ENCODE data around the gene LRRC39.

The LRRC39 gene

GRCh38 chr1:100130552-100131077 is 47.4 kb downstream of the LRRC39 start:
- Histone ChIP-seq H3K4me3 (ENCODE audit: extremely low read depth, insufficient read depth, low read length, poor library complexity, severe bottlenecking) (no peak overlapping the region), H3K36me3 (ENCODE audit: control insufficient read depth, insufficient read depth, low read length) (no peaks in the 10 kb centered on the region), H3K27ac (ENCODE audit: low read depth, low read length, severe bottlenecking) (no peak overlapping the region), H3K9me3 (ENCODE audit: control insufficient read depth, low read length) (no peaks in the 10 kb centered on the region), H3K4me1 (ENCODE audit: control insufficient read depth, insufficient read depth, low read length, poor library complexity, severe bottlenecking) (no peaks in the 10 kb centered on the region)
- WGBS, 2 experiments (ENCODE audit: insufficient coverage in 2 of 2): 95 to 100% methylated on average over 3 to 4 of the region's 5 CpGs

DNA sequence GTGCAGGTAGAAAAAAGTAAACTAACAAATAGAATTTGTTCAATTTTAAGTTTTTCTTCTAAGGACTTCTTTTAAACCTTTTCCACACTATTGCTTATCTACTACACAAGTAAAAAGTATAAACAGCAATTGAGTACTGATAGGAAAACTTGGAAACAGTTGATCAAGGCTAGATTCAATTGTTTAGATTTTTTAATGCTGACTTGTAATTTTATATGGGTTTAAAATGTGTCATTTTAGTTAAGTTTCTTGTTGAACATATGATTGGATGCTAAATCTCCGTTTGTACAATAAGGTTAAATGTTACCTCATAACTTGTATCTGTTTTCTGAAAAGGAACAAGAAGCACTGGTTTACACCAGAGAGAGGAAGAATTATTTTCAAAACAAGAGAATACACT is 50.8 kb downstream of the LRRC39 start:
- Histone ChIP-seq H3K4me3 (ENCODE audit: extremely low read depth, insufficient read depth, low read length, poor library complexity, severe bottlenecking) (no peak overlapping the region), H3K4me1 (ENCODE audit: control insufficient read depth, insufficient read depth, low read length, poor library complexity, severe bottlenecking) (no peaks in the 10 kb centered on the region), H3K36me3 (ENCODE audit: control insufficient read depth, insufficient read depth, low read length) (peaks cover 3% of the 10 kb centered on the region), H3K9me3 (ENCODE audit: control insufficient read depth, low read length) (no peaks in the 10 kb centered on the region), H3K27ac (ENCODE audit: low read depth, low read length, severe bottlenecking) (no peak overlapping the region)
- WGBS, 2 experiments (ENCODE audit: insufficient coverage in 2 of 2): 100% methylated on average over 1 of the region's 1 CpG; no CpG with 5 or more reads in 1 of the 2 experiments

DNA sequence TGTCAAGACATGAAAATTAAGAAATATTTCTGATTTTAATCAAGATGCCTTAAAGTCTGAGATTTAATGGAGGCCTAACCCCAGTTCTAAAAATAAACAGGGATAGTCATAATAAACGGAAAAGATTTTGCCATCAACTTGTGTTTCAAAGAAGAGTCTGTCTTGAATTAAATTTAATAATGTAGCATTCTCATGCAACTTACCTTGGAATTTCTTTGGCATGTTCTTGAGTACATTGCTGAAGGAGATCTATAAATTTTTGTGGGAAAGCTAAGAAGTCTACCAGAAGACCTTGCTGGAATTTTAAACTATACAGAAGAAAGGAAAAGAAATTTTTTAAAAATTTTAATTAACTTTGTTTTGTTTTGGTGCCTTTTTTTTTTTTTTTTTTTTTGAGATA is 55.9 kb downstream of the LRRC39 start:
- Histone ChIP-seq H3K27ac (ENCODE audit: low read depth, low read length, severe bottlenecking) (no peak overlapping the region), H3K36me3 (ENCODE audit: control insufficient read depth, insufficient read depth, low read length) (peaks cover 21% of the 10 kb centered on the region)
- 100% methylated on average over 1 of the region's 1 CpG; no CpG with 5 or more reads in 1 of the 2 experiments for WGBS, 2 experiments (ENCODE audit: insufficient coverage in 2 of 2)

GRCh38 chr1:100115524-100115923 is 62.5 kb downstream of the LRRC39 start:
- 80% methylated on average over 1 of the region's 4 CpGs; no CpG with 5 or more reads in 1 of the 2 experiments for WGBS, 2 experiments (ENCODE audit: insufficient coverage in 2 of 2)
- Histone ChIP-seq H3K36me3 (ENCODE audit: control insufficient read depth, insufficient read depth, low read length) (peaks cover 26% of the 10 kb centered on the region), H3K27ac (ENCODE audit: low read depth, low read length, severe bottlenecking) (no peak overlapping the region), H3K4me1 (ENCODE audit: control insufficient read depth, insufficient read depth, low read length, poor library complexity, severe bottlenecking) (no peaks in the 10 kb centered on the region), H3K4me3 (ENCODE audit: extremely low read depth, insufficient read depth, low read length, poor library complexity, severe bottlenecking) (no peak overlapping the region), H3K9me3 (ENCODE audit: control insufficient read depth, low read length) (no peaks in the 10 kb centered on the region)

More for the DNA sequence above, 55.9 kb downstream of the LRRC39 start:
- Histone ChIP-seq H3K4me3 (ENCODE audit: extremely low read depth, insufficient read depth, low read length, poor library complexity, severe bottlenecking) (no peak overlapping the region), H3K4me1 (ENCODE audit: control insufficient read depth, insufficient read depth, low read length, poor library complexity, severe bottlenecking) (no peaks in the 10 kb centered on the region), H3K9me3 (ENCODE audit: control insufficient read depth, low read length) (no peaks in the 10 kb centered on the region)

- Histone ChIP-seq H3K9me3 (ENCODE audit: control insufficient read depth, low read length) (no peaks in the 10 kb centered on the region), H3K36me3 (ENCODE audit: control insufficient read depth, insufficient read depth, low read length) (peaks cover 15% of the 10 kb centered on the region), H3K4me1 (ENCODE audit: control insufficient read depth, insufficient read depth, low read length, poor library complexity, severe bottlenecking) (no peaks in the 10 kb centered on the region), H3K4me3 (ENCODE audit: extremely low read depth, insufficient read depth, low read length, poor library complexity, severe bottlenecking) (no peak overlapping the region), H3K27ac (ENCODE audit: low read depth, low read length, severe bottlenecking) (no peak overlapping the region)
These were observed 68.4 kb downstream of the LRRC39 start for GRCh38 chr1:100109554-100110066.

DNA sequence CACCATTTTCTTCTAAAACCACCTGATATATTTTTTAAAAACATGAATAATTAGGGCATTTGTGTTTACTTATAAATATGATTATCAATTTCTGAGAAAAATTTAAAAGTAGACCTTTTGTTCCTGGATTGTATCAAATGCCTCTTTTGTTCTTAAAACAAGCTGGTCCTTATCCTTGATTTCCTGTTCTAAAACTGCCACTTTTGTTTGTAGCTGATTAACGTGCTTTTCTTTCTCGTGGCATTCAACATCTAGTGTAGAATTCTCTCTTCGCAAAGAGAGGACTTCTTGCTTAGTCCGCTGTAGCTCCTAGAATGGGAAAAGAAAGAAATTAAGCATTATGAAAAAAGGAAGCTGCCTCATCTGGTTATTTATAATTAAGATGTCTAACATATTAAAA is 70.4 kb downstream of the LRRC39 start:
- 100% methylated on average over 1 to 2 of the region's 4 CpGs for WGBS, 2 experiments (ENCODE audit: insufficient coverage in 2 of 2)
- H3K4me1 ChIP-seq (ENCODE audit: control insufficient read depth, insufficient read depth, low read length, poor library complexity, severe bottlenecking): no peaks in the 10 kb centered on the region
- no peak overlapping the region for H3K27ac ChIP-seq (ENCODE audit: low read depth, low read length, severe bottlenecking)
- peaks cover 32% of the 10 kb centered on the region for H3K36me3 ChIP-seq (ENCODE audit: control insufficient read depth, insufficient read depth, low read length)
- H3K4me3 ChIP-seq (ENCODE audit: extremely low read depth, insufficient read depth, low read length, poor library complexity, severe bottlenecking): no peak overlapping the region
- no peaks in the 10 kb centered on the region for H3K9me3 ChIP-seq (ENCODE audit: control insufficient read depth, low read length)

GRCh38 chr1:100101564-100101963 is 76.5 kb downstream of the LRRC39 start:
- no peaks in the 10 kb centered on the region for H3K9me3 ChIP-seq (ENCODE audit: control insufficient read depth, low read length)
- H3K4me1 ChIP-seq (ENCODE audit: control insufficient read depth, insufficient read depth, low read length, poor library complexity, severe bottlenecking): no peaks in the 10 kb centered on the region
- peaks cover 41% of the 10 kb centered on the region for H3K36me3 ChIP-seq (ENCODE audit: control insufficient read depth, insufficient read depth, low read length)
- no peak overlapping the region for H3K27ac ChIP-seq (ENCODE audit: low read depth, low read length, severe bottlenecking)
- 80 to 100% methylated on average over 1 to 2 of the region's 2 CpGs for WGBS, 2 experiments (ENCODE audit: insufficient coverage in 2 of 2)
- H3K4me3 ChIP-seq (ENCODE audit: extremely low read depth, insufficient read depth, low read length, poor library complexity, severe bottlenecking): no peak overlapping the region

DNA sequence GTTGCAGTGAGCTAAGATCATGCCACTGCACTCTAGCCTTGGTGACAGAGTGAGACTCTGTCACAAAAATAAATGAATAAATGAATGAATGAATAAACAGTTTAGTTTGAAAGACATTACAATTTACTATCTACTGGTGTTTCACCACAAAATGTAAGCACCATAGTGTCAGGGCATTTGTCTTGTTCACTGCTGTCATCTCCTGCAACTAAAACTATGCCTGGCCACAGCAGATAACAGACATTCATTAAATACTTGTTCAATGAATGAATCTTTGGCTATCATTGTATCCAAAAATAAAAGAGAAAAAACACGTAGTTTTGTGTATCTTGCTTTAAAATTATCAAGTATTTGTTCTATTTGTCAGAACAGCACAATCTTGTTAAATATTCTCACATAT is 77.9 kb downstream of the LRRC39 start:
- peaks cover 33% of the 10 kb centered on the region for H3K36me3 ChIP-seq (ENCODE audit: control insufficient read depth, insufficient read depth, low read length)
- no CpG with 5 or more reads among the region's 1 CpG for WGBS, 2 experiments (ENCODE audit: insufficient coverage in 2 of 2)
- no peak overlapping the region for H3K27ac ChIP-seq (ENCODE audit: low read depth, low read length, severe bottlenecking)
- H3K4me3 ChIP-seq (ENCODE audit: extremely low read depth, insufficient read depth, low read length, poor library complexity, severe bottlenecking): no peak overlapping the region
- no peaks in the 10 kb centered on the region for H3K9me3 ChIP-seq (ENCODE audit: control insufficient read depth, low read length)
- no peaks in the 10 kb centered on the region for H3K4me1 ChIP-seq (ENCODE audit: control insufficient read depth, insufficient read depth, low read length, poor library complexity, severe bottlenecking)
